Fibroblast of lung (primary cell): ENCODE measurements around the gene HNRNPDL.
"Not testable (repeated sequence)": the region's sequence is repeated elsewhere in the genome, so short reads cannot be mapped to it uniquely, and the experiment has no call there.

ENCODE experiments used
- CTCF ChIP-seq, 2 donors: IDR thresholded peaks in 1 of 2; conservative IDR thresholded peaks in 1 of 2; 1 replicate in 1 of 2; 2 replicates in 1 of 2; pipeline ENCODE4 v1.5.1; 2011 to 2012; ENCODE audit warnings: low read length in 2 of 2, control low read depth in 1 of 2, inconsistent platforms in 1 of 2, low read depth in 1 of 2, mild to moderate bottlenecking in 1 of 2
- EZH2 ChIP-seq: IDR thresholded peaks from 2 replicates; pipeline ENCODE4 v1.5.1; 2012; ENCODE audit warnings: low read length, control low read depth, mild to moderate bottlenecking; ENCODE audit errors: missing control alignments

- not testable (repeated sequence) for TF ChIP-seq EZH2; CTCF (conservative IDR thresholded peaks at IDR 0.05 in 1 of 2, IDR thresholded peaks at IDR 0.05 in 1 of 2; ENCODE audit: low read depth in 1 of 2, low read length in 2 of 2)
Measured at GRCh38 chr4:82386312-82386711, 44.0 kb downstream of the HNRNPDL start.
